ENCODE measurements around the gene ZNF341.

GRCh38 chr20:33832103-33832804 is 100.5 kb downstream of the ZNF341 start:
- TF ChIP-seq, protein P1, sequence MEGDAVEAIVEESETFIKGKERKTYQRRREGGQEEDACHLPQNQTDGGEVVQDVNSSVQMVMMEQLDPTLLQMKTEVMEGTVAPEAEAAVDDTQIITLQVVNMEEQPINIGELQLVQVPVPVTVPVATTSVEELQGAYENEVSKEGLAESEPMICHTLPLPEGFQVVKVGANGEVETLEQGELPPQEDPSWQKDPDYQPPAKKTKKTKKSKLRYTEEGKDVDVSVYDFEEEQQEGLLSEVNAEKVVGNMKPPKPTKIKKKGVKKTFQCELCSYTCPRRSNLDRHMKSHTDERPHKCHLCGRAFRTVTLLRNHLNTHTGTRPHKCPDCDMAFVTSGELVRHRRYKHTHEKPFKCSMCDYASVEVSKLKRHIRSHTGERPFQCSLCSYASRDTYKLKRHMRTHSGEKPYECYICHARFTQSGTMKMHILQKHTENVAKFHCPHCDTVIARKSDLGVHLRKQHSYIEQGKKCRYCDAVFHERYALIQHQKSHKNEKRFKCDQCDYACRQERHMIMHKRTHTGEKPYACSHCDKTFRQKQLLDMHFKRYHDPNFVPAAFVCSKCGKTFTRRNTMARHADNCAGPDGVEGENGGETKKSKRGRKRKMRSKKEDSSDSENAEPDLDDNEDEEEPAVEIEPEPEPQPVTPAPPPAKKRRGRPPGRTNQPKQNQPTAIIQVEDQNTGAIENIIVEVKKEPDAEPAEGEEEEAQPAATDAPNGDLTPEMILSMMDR (IDR thresholded peaks at IDR 0.05), result no peak
- TF ChIP-seq POLR2AphosphoS5 (IDR thresholded peaks at IDR 0.05), result no peak
- no peak for TF ChIP-seq POLR2A (IDR thresholded peaks at IDR 0.05)
